Measurements from ENCODE around the gene UGP2. TPM values are rescaled to one million over a fixed set of nuclear protein-coding genes. Genes with fewer than 3 reads are reported as not detected.

Gene UGP2
- total and polyA plus RNA-seq, 2 experiments from 2014 or later = 183 to 327 TPM

DNA sequence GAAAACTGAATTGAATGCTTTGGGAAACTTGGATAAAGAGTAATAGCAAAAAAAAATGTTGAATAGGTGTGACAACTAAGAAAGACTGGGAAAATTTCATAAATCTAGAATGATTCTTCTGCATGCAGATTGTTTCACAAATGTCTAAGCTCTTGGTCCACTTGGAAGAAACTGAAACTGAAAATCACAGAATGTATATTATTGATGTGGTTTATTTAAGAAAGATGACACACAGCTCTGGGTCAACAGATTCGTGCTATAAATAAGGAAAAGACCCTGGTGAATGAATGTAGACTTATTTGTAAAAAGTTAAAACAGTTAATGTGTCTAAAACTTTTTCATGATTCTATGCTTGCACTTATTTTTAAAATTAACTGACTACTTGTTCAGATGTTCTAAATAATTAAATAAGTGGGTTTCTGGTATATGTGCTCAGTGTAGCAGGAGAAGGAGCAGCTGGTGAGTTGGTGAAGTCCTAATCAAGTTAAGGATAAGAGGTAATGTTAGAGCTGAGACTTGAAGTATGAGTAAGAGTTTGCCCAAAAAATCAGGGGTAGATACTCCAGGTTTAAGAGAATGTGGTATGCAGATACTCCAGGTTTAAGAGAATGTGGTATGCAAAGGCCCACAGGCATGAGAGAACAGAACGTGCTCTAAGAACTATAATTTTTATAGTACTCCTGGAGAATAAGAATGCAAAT is 24.5 kb downstream of the UGP2 start:
- H3K27me3 ChIP-seq = no peaks in the 10 kb centered on the region
- no peak overlapping the region for H3K4me3 ChIP-seq
- TF ChIP-seq, protein P1, sequence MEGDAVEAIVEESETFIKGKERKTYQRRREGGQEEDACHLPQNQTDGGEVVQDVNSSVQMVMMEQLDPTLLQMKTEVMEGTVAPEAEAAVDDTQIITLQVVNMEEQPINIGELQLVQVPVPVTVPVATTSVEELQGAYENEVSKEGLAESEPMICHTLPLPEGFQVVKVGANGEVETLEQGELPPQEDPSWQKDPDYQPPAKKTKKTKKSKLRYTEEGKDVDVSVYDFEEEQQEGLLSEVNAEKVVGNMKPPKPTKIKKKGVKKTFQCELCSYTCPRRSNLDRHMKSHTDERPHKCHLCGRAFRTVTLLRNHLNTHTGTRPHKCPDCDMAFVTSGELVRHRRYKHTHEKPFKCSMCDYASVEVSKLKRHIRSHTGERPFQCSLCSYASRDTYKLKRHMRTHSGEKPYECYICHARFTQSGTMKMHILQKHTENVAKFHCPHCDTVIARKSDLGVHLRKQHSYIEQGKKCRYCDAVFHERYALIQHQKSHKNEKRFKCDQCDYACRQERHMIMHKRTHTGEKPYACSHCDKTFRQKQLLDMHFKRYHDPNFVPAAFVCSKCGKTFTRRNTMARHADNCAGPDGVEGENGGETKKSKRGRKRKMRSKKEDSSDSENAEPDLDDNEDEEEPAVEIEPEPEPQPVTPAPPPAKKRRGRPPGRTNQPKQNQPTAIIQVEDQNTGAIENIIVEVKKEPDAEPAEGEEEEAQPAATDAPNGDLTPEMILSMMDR (IDR thresholded peaks at IDR 0.05; ENCODE audit: low read depth, low read length) = no peak
- H3K4me1 ChIP-seq (ENCODE audit: low read depth) = peaks cover 26% of the 10 kb centered on the region
- no peaks in the 10 kb centered on the region for H3K9me3 ChIP-seq (ENCODE audit: low read depth)
- DNase-seq (ENCODE audit: low read depth in 1 of 2, low spot score in 1 of 2) = no peak
- peaks cover 16% of the 10 kb centered on the region for H3K36me3 ChIP-seq
- peak overlapping the region; percentile 12 for H3K27ac ChIP-seq

DNA sequence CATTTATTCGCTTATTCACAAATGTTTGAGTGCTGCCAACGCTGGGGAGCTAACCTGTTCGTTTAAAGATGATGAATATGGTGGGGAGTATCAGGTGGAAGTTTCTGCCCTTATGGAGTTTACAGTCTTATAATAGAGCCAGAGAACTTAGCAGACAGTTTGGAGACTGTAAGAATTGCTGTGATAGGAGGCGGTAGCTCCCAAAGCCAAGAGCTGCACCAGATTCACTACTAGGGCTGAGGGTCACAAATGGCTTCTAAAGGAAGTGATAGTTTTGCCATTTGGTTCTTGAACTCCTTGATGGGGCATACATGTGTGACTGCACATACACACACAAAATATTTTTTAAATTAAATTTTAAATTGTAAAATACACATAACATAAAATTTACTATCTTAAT is 29.0 kb downstream of the UGP2 start:
- peak overlapping the region; percentile 21 for H3K27ac ChIP-seq
- DNase-seq (ENCODE audit: low read depth in 1 of 2, low spot score in 1 of 2) = no peak
- H3K36me3 ChIP-seq = peaks cover 8% of the 10 kb centered on the region
- TF ChIP-seq, protein P1 (IDR thresholded peaks at IDR 0.05; ENCODE audit: low read depth, low read length) = no peak
- H3K9me3 ChIP-seq (ENCODE audit: low read depth) = no peaks in the 10 kb centered on the region
- H3K27me3 ChIP-seq = no peaks in the 10 kb centered on the region
- peaks cover 17% of the 10 kb centered on the region for H3K4me1 ChIP-seq (ENCODE audit: low read depth)
- no peak overlapping the region for H3K4me3 ChIP-seq

DNA sequence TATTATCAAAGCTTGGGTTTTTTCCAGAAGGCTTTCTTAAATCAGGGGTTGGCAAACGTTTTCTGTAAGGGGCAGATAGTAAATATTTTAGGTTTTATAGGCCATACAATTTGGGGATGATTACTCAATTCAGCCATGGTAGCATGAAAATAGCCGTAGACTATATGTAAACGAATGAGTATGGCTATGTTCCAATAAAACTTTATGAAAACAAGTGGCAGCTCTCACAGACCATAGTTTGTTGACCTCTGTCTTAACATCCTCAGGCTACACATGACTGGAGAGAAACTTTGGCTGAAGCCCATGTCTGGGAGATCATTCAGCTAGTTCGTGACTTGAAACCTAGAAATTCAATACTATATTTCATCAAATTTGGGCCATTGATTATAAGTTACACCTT is 30.2 kb downstream of the UGP2 start:
- TF ChIP-seq, protein P1 (IDR thresholded peaks at IDR 0.05; ENCODE audit: low read depth, low read length) = no peak
- no peaks in the 10 kb centered on the region for H3K27me3 ChIP-seq
- no peak for DNase-seq (ENCODE audit: low read depth in 1 of 2, low spot score in 1 of 2)
- peak overlapping the region; percentile 84 for H3K27ac ChIP-seq
- no peaks in the 10 kb centered on the region for H3K9me3 ChIP-seq (ENCODE audit: low read depth)
- H3K4me3 ChIP-seq = no peak overlapping the region
- H3K36me3 ChIP-seq = peaks cover 8% of the 10 kb centered on the region
- peaks cover 29% of the 10 kb centered on the region for H3K4me1 ChIP-seq (ENCODE audit: low read depth)

DNA sequence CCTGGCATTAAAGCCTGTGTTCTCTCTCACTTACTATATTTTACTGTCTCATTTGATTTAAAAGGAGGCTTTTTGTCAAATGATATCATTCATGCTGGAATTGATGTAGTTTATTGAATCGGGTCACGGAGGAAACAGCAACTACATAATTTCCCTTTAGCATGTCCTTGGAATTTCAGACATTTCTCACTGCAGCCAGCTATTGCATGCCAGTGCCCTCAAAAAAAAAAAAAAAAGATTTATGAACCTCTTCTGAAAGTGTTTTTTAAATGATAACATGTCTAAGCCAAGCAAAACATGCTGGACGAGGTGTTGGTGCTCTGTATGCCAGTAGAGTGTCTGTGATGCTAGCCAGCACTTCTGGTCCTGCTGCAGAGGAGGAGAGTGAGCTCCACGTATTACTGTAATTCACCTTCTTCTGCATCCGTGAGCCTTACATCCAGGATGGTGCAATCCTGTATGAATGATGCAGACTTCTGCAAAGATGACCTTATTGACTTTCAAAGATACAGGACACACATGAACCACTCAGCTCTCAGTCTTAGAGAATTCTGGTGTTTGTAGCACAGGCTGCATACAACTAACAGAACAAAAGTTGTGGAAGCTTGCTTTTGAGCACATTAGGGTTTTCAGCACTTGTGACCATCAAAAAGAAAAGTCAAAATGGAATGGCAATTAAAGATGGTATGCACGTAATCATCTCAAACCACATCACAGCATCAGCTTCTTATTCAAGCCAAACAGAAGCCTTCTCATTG is 31.1 kb downstream of the UGP2 start:
- TF ChIP-seq, protein P1 (IDR thresholded peaks at IDR 0.05; ENCODE audit: low read depth, low read length) = no peak
- H3K36me3 ChIP-seq = peaks cover 4% of the 10 kb centered on the region
- H3K4me1 ChIP-seq (ENCODE audit: low read depth) = peaks cover 30% of the 10 kb centered on the region

DNA sequence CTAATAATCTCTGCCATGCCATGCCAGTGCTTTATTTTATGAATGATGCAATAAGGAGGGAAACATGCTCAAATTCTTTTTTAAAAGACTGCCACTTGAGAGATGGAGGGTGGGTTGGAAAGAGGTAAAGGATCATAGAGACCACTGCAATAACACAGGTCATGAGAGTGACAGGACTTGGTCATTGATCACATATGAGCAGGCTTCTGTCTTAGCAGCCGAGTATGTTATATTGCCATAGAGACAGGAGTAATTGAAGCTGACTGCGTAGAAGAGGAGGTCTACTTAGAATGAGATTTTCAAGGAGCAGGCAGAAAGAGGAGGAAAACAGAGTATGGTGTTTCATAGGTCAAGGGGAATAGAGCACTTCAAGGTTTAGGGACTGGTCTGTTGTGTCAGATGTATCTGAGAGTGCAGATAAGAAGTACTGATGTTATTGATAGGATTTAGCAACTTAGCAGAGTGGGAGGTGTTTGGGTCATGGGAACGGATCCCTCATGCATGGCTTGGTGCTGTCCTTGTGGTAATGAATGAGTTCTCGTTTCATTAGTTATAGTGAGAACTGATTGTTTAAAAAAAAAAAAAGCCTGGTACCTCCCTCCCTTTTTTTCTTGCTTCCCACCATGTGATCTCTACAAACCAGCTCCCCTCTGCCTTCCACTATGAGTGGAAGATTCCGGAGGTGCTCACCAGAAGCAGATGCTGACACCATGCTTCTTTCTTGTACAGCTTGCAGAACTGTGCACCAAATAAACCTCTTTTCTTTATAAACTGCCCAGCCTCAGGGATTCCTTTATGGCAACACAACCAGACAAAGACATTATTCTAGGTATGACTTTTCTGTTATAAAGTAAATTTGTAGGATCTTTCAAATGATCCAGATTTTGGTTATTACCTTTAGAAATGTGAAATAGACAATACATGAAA is 32.8 kb downstream of the UGP2 start:
- H3K27ac ChIP-seq = peak overlapping the region; percentile 75
- TF ChIP-seq, protein P1 (IDR thresholded peaks at IDR 0.05; ENCODE audit: low read depth, low read length) = no peak
- no peak for DNase-seq (ENCODE audit: low read depth in 1 of 2, low spot score in 1 of 2)
- no peaks in the 10 kb centered on the region for H3K27me3 ChIP-seq
- H3K4me3 ChIP-seq = no peak overlapping the region
- peaks cover 12% of the 10 kb centered on the region for H3K36me3 ChIP-seq
- peaks cover 30% of the 10 kb centered on the region for H3K4me1 ChIP-seq (ENCODE audit: low read depth)
- no peaks in the 10 kb centered on the region for H3K9me3 ChIP-seq (ENCODE audit: low read depth)

More for the DNA sequence above, 31.1 kb downstream of the UGP2 start:
- H3K9me3 ChIP-seq (ENCODE audit: low read depth) = no peaks in the 10 kb centered on the region
- peak in 1 of 2 donors; percentile 48 for DNase-seq (ENCODE audit: low read depth in 1 of 2, low spot score in 1 of 2)
- H3K27ac ChIP-seq = peak overlapping the region; percentile 84
- H3K27me3 ChIP-seq = no peaks in the 10 kb centered on the region
- H3K4me3 ChIP-seq = no peak overlapping the region

All from cardiac muscle cell (in vitro differentiated cells and primary cell).